ENCODE measurements around the gene ADAT2. TPM values are rescaled to one million over a fixed set of nuclear protein-coding genes. Genes with fewer than 3 reads are reported as not detected.

Gene ADAT2
- total and polyA plus RNA-seq, 2 of the 4 experiments (the other 2 are of a cell fraction), result 2.7 to 5.4 TPM

- Histone ChIP-seq H2BK120ac (ENCODE audit: low read depth, low read length) (no peak overlapping the region), H4K8ac (ENCODE audit: low read depth in 2 of 2, low read length in 2 of 2) (no peak overlapping the region), H3K27me3 (ENCODE audit: control insufficient read depth, insufficient read depth, low read length) (no peaks in the 10 kb centered on the region), H3K9me1 (ENCODE audit: insufficient read depth, low read length) (no peaks in the 10 kb centered on the region), H3K4me3 (ENCODE audit: insufficient read depth, low read depth, low read length) (no peak overlapping the region), H3K9me3 (ENCODE audit: control insufficient read depth, insufficient read depth, low read length) (no peaks in the 10 kb centered on the region), H3K9ac (ENCODE audit: low read depth, low read length) (no peak overlapping the region), H3K36me3 (ENCODE audit: control insufficient read depth, insufficient read depth, low read length) (peaks cover 5% of the 10 kb centered on the region), H3K18ac (ENCODE audit: low read depth, low read length) (no peak overlapping the region), H3K14ac (replicated peaks; ENCODE audit: low read depth, low read length) (no peak overlapping the region), H2BK15ac (ENCODE audit: low read depth, low read length) (no peak overlapping the region), H3K23ac (ENCODE audit: low read depth, low read length) (no peak overlapping the region), H3K79me1 (ENCODE audit: low read depth in 1 of 2, low read length in 2 of 2) (no peaks in the 10 kb centered on the region), H2BK20ac (ENCODE audit: low read depth, low read length) (no peak overlapping the region), H4K91ac (ENCODE audit: insufficient read depth, low read depth, low read length) (no peak overlapping the region), H2BK5ac (ENCODE audit: low read depth, low read length, poor library complexity, severe bottlenecking) (no peak overlapping the region), H4K20me1 (ENCODE audit: insufficient read depth, low read length) (no peaks in the 10 kb centered on the region), H2AK5ac (ENCODE audit: low read depth, low read length) (no peak overlapping the region), H3K4me2 (ENCODE audit: low read depth, low read length) (no peak overlapping the region), H2AFZ (replicated peaks; ENCODE audit: low read length, poor library complexity) (no peak overlapping the region), H3K4ac (ENCODE audit: low read depth, low read length) (no peak overlapping the region), H3K27ac (ENCODE audit: insufficient read depth, low read length) (no peak overlapping the region), H3K4me1 (ENCODE audit: control insufficient read depth, insufficient read depth, low read length) (peaks cover 2% of the 10 kb centered on the region), H3K56ac (ENCODE audit: extremely low read depth, insufficient read depth, low read length) (no peak overlapping the region), H4K5ac (ENCODE audit: low read depth, low read length) (no peak overlapping the region), H2AK9ac (replicated peaks; ENCODE audit: low read depth, low read length, poor library complexity) (no peak overlapping the region)
- in situ Hi-C loops (cut with MboI; ENCODE audit: low sequenced_read_pairs), result loop anchor here (10.0 kb wide), 1 partner anchor 955 kb away; no protein-coding TSS in a partner anchor
- no peak for TF ChIP-seq MAFK (IDR thresholded peaks at IDR 0.05; ENCODE audit: low read depth, low read length)
- TF ChIP-seq USF2 (IDR thresholded peaks at IDR 0.05; ENCODE audit: low read depth, low read length), result no peak
- no peak for TF ChIP-seq RAD21 (IDR thresholded peaks at IDR 0.05; ENCODE audit: low read length)
- no peak for TF ChIP-seq POLR2A (IDR thresholded peaks at IDR 0.05; ENCODE audit: low read depth, low read length)
- TF ChIP-seq FOS (IDR thresholded peaks at IDR 0.05; ENCODE audit: low read depth, low read length), result no peak
- TF ChIP-seq RFX5 (IDR thresholded peaks at IDR 0.05; ENCODE audit: low read depth, low read length), result no peak
- no peak for TF ChIP-seq CHD1 (IDR thresholded peaks at IDR 0.05; ENCODE audit: low read depth, low read length)
- no TSS peak for BruUV-seq (replicated peaks)
- ChIA-PET POLR2A (ENCODE audit: unreplicated experiment) (no interaction called here), CTCF (no interaction called here)
- no peak for DNase-seq
- dilution Hi-C loops (cut with HindIII; ENCODE audit: low sequenced_read_pairs, unreplicated experiment), result no loop called here
- 100% methylated on average over 1 of the region's 4 CpGs; no CpG with 5 or more reads in 1 of the 2 experiments for WGBS, 2 experiments (ENCODE audit: extremely low coverage in 2 of 2, insufficient read length in 1 of 2)
- no peak for ATAC-seq (ENCODE audit: low read depth)
- intact Hi-C loops (cut with micrococcal nuclease), result loop anchor here (5.0 kb wide), 3 partner anchors 178 to 543 kb away; partner anchors contain the start of gene AIG1
These were observed 20.5 kb downstream of the ADAT2 start for GRCh38 chr6:143429970-143430369.
